Loucy (cell line): ENCODE data around the gene MAPK8IP1.

Experiments used
- H2AFZ ChIP-seq: fragments of 200-600 bp; sonication (generic); 2 replicates; pipeline ENCODE4 v1.6.0; 2016; ENCODE audit warnings: antibody characterized with exemption, mild to moderate bottlenecking, low read length, moderate library complexity
- H3F3A ChIP-seq: fragments of 200-600 bp; 2 replicates; pipeline ENCODE4 v1.6.0; 2016; ENCODE audit warnings: antibody characterized with exemption, low read depth, mild to moderate bottlenecking
- H3K27me3 ChIP-seq: fragments of 200-600 bp; sonication (generic); 2 replicates; pipeline ENCODE4 v1.6.1; 2014; ENCODE audit warnings: low read length, mild to moderate bottlenecking; ENCODE audit not compliant: insufficient read depth, poor library complexity, severe bottlenecking
- H3K36me3 ChIP-seq: fragments of 200-600 bp; sonication (generic); 2 replicates; pipeline ENCODE4 v1.6.1; 2016; ENCODE audit warnings: low read length; ENCODE audit not compliant: insufficient read depth
- H3K4me1 ChIP-seq: fragments of 200-600 bp; sonication (generic); 2 replicates; pipeline ENCODE4 v1.5.1; 2014; ENCODE audit warnings: low read length, mild to moderate bottlenecking; ENCODE audit not compliant: insufficient read depth, poor library complexity, severe bottlenecking
- H3K4me2 ChIP-seq: fragments of 200-600 bp; sonication (generic); 2 replicates; pipeline ENCODE4 v1.6.0; 2014; ENCODE audit warnings: antibody characterized with exemption, low read length, low read depth, mild to moderate bottlenecking; ENCODE audit not compliant: poor library complexity, severe bottlenecking
- H3K4me3 ChIP-seq: fragments of 200-600 bp; sonication (generic); 2 replicates; pipeline ENCODE4 v1.5.1; 2014; ENCODE audit warnings: low read length, mild to moderate bottlenecking, mixed read lengths; ENCODE audit not compliant: poor library complexity, severe bottlenecking
- H3K79me2 ChIP-seq: fragments of 200-600 bp; sonication (generic); 2 replicates; pipeline ENCODE4 v1.6.1; 2014; ENCODE audit warnings: low read length; ENCODE audit not compliant: insufficient read depth
- H3K9ac ChIP-seq: fragments of 200-600 bp; sonication (generic); 2 replicates; pipeline ENCODE4 v1.6.0; 2014; ENCODE audit warnings: mild to moderate bottlenecking, low read depth, low read length, moderate library complexity; ENCODE audit not compliant: poor library complexity, severe bottlenecking
- H3K9me2 ChIP-seq: fragments of 200-600 bp; sonication (generic); replicated peaks from 2 replicates; pipeline ENCODE4 v1.6.1; 2016; ENCODE audit warnings: low read depth, low read length, mixed read lengths
- H3K9me3 ChIP-seq: fragments of 200-600 bp; sonication (generic); 2 replicates; pipeline ENCODE4 v1.6.1; 2014; ENCODE audit warnings: mild to moderate bottlenecking, antibody characterized with exemption, low read length, low read depth; ENCODE audit not compliant: insufficient read depth
- H4K20me1 ChIP-seq: fragments of 200-600 bp; sonication (generic); 2 replicates; pipeline ENCODE4 v1.6.0; 2014; ENCODE audit warnings: antibody characterized with exemption, low read length, mild to moderate bottlenecking; ENCODE audit not compliant: insufficient read depth, poor library complexity, severe bottlenecking
- EZH2phosphoT487 ChIP-seq: fragments of 200-600 bp; IDR thresholded peaks from 2 replicates; pipeline ENCODE4 v1.6.1; 2018; ENCODE audit warnings: antibody characterized with exemption, mild to moderate bottlenecking, moderate library complexity, borderline replicate concordance
- TF ChIP-seq, protein P1 (sequence below): fragments of 200-600 bp; sonication (generic); conservative IDR thresholded peaks from 2 replicates; pipeline ENCODE4 v1.5.1; 2014; ENCODE audit warnings: mild to moderate bottlenecking, antibody characterized with exemption, low read length

Gene MAPK8IP1

DNA sequence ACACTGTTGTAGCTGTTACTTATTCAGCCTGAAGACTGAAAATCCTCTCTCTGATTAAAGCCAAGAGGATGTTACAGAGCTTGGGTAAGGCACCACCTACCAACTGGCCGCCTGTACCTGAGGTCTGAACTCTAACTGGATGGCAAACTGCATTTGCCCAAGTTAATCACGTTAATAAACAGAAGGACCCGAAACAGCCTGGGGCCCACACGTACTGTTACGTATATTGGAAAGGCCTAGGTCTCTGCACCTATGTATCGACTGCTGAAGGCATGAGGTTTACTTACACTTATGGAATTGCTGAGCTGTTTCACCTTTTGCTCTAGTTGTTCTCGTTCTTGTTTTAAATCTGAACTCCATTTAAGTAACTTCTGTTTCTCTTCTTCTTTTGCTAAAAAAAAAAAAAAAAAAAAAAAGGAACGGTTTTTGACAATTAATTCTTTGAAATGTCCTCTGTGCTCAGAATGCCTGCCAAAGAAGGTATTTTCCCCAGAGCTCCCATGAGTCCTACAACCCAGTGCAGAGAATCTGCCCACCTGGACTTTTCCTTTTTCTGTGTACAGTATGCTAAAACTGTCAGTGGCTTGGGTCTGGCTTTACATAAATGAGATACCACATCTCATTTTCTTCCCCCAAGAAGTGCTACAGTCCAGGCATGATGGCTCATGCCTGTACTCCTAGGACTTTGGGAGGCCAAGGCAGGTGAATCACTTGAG, 50.1 kb downstream of the MAPK8IP1 start:
- Histone ChIP-seq H3K27me3 (no peaks in the 10 kb centered on the region), H3F3A (no peaks in the 10 kb centered on the region), H3K36me3 (peaks cover 58% of the 10 kb centered on the region; the same call in 1 of the 2 replicates), H3K79me2 (no peaks in the 10 kb centered on the region), H3K4me1 (no peaks in the 10 kb centered on the region), H3K9ac (no peak overlapping the region), H3K4me2 (no peak overlapping the region), H3K9me3 (no peaks in the 10 kb centered on the region), H3K4me3 (no peak overlapping the region), H4K20me1 (no peaks in the 10 kb centered on the region), H3K9me2 (no peaks in the 10 kb centered on the region), H2AFZ (no peak overlapping the region)
- TF ChIP-seq, protein P1, sequence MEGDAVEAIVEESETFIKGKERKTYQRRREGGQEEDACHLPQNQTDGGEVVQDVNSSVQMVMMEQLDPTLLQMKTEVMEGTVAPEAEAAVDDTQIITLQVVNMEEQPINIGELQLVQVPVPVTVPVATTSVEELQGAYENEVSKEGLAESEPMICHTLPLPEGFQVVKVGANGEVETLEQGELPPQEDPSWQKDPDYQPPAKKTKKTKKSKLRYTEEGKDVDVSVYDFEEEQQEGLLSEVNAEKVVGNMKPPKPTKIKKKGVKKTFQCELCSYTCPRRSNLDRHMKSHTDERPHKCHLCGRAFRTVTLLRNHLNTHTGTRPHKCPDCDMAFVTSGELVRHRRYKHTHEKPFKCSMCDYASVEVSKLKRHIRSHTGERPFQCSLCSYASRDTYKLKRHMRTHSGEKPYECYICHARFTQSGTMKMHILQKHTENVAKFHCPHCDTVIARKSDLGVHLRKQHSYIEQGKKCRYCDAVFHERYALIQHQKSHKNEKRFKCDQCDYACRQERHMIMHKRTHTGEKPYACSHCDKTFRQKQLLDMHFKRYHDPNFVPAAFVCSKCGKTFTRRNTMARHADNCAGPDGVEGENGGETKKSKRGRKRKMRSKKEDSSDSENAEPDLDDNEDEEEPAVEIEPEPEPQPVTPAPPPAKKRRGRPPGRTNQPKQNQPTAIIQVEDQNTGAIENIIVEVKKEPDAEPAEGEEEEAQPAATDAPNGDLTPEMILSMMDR, result no peak

DNA sequence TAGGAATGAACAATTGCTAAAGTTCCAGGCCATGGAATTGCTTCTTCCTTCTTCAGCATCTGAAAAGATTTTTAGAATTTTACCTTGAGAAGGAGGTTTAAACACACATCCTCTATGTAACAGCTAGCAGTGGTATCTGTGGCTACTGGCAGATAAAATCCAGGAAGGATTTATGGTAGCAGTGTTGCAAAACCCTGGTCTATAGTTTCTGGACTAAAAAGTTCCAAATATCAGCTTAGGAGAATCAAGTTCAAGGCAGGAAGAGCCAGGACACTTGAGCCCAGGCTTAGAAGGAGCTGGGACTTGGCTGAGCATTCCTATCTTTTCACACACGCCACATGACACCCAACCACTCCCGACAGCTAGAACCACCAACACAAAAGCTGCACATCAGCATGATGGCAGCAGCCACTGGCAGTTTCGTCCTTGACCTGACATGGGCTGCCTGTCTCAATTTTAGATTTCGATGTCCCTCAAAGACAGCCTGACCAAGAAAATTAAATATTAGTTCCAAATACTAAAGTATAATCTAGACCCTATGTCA, 51.1 kb downstream of the MAPK8IP1 start:
- no peaks in the 10 kb centered on the region for H4K20me1 ChIP-seq
- H3K4me1 ChIP-seq, result no peaks in the 10 kb centered on the region
- H3K4me3 ChIP-seq, result no peak overlapping the region
- H3F3A ChIP-seq, result no peaks in the 10 kb centered on the region
- no peaks in the 10 kb centered on the region for H3K27me3 ChIP-seq
- H3K4me2 ChIP-seq, result no peak overlapping the region
- no peak overlapping the region for H2AFZ ChIP-seq
- peaks cover 61% of the 10 kb centered on the region; the same call in 1 of the 2 replicates for H3K36me3 ChIP-seq
- H3K9me3 ChIP-seq, result no peaks in the 10 kb centered on the region
- H3K9ac ChIP-seq, result no peak overlapping the region
- no peaks in the 10 kb centered on the region for H3K79me2 ChIP-seq
- no peak for TF ChIP-seq EZH2phosphoT487
- TF ChIP-seq, protein P1, result no peak
- no peaks in the 10 kb centered on the region for H3K9me2 ChIP-seq

DNA sequence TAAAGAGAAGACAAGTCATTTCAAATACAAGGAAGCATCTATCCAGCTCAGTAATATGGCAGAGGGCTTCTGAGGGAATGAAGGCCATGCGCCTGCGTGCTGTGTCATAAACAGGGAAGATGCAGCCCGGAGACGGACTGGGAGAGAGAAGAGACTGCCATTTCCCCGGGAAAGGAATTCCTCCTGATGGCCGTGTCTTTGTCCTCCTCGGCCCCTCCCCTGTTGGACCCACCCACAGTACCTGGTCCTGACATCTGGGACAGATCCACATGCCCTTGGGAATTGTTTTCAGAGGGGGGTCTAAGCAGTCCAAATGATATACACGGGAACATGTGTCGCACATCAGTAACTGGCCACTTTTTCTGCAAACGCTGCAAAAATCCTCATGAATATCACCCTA, 52.5 kb downstream of the MAPK8IP1 start:
- Histone ChIP-seq H3K79me2 (no peaks in the 10 kb centered on the region), H3K9ac (no peak overlapping the region), H4K20me1 (no peaks in the 10 kb centered on the region), H3K4me2 (no peak overlapping the region), H2AFZ (no peak overlapping the region), H3K4me3 (no peak overlapping the region), H3K9me2 (no peaks in the 10 kb centered on the region), H3K27me3 (no peaks in the 10 kb centered on the region), H3K4me1 (no peaks in the 10 kb centered on the region), H3K9me3 (no peaks in the 10 kb centered on the region), H3K36me3 (peaks cover 56% of the 10 kb centered on the region; the same call in 1 of the 2 replicates), H3F3A (no peaks in the 10 kb centered on the region)
- TF ChIP-seq, protein P1, result no peak
- no peak for TF ChIP-seq EZH2phosphoT487
